ENCODE measurements around the gene DDAH1. TPM values are rescaled to one million over a fixed set of nuclear protein-coding genes. Genes with fewer than 3 reads are reported as not detected.

The DDAH1 gene
- total RNA-seq, 1 donor from 2014 or later, result 10.8 TPM

DNA sequence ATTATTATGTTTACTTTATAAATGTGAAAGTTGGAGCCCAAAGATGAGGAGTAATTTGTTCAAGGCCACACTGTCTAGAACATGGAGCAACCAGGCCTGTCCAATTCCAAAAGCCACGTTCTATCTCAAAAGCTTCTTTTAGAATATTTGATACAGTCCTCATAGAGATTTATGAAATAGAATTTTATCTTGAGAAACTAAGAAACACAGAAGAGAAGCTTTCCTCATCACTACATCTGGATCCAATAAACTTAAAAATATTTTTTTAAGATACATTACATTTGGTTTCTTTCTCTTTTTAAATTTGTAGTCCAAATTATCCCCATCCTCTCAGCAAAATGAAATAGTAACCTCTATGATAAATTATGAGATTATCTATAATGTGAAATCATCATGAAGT, 58.9 kb downstream of the DDAH1 start:
- Mint-ChIP-seq H3K27me3 (ENCODE audit: unreplicated experiment) (no peaks in the 10 kb centered on the region), H3K36me3 (ENCODE audit: low read depth, unreplicated experiment) (no peaks in the 10 kb centered on the region), H3K27ac (ENCODE audit: unreplicated experiment) (no peak overlapping the region), H3K4me1 (ENCODE audit: unreplicated experiment) (no peaks in the 10 kb centered on the region), H3K9me3 (ENCODE audit: unreplicated experiment) (no peaks in the 10 kb centered on the region), H3K4me3 (ENCODE audit: unreplicated experiment) (no peak overlapping the region)
- no peak for DNase-seq (ENCODE audit: low spot score)
- TF ChIP-seq, protein P1, sequence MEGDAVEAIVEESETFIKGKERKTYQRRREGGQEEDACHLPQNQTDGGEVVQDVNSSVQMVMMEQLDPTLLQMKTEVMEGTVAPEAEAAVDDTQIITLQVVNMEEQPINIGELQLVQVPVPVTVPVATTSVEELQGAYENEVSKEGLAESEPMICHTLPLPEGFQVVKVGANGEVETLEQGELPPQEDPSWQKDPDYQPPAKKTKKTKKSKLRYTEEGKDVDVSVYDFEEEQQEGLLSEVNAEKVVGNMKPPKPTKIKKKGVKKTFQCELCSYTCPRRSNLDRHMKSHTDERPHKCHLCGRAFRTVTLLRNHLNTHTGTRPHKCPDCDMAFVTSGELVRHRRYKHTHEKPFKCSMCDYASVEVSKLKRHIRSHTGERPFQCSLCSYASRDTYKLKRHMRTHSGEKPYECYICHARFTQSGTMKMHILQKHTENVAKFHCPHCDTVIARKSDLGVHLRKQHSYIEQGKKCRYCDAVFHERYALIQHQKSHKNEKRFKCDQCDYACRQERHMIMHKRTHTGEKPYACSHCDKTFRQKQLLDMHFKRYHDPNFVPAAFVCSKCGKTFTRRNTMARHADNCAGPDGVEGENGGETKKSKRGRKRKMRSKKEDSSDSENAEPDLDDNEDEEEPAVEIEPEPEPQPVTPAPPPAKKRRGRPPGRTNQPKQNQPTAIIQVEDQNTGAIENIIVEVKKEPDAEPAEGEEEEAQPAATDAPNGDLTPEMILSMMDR (IDR thresholded peaks at IDR 0.05; ENCODE audit: unreplicated experiment), result no peak

DNA sequence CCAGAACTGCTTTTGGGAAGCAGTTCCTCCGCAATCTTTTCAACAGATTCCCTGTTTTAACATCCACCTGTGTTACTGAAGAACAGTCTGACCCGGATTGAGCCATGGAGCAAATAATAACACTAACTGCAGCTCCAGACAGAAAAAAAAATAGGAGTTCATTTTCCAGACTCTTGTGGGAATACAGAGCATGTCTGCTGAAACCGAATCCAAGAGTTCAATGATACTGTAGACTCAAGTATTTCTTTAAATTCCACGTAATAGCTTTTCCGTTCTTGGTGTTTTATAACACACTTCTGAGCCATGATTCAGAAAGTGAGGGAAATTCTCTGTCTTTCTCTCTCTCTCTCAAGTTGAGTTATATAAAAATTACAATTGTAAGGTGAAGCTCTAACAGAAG, 60.6 kb downstream of the DDAH1 start:
- Mint-ChIP-seq H3K4me3 (ENCODE audit: unreplicated experiment) (no peak overlapping the region), H3K36me3 (ENCODE audit: low read depth, unreplicated experiment) (no peaks in the 10 kb centered on the region), H3K27ac (ENCODE audit: unreplicated experiment) (no peak overlapping the region), H3K4me1 (ENCODE audit: unreplicated experiment) (no peaks in the 10 kb centered on the region), H3K27me3 (ENCODE audit: unreplicated experiment) (no peaks in the 10 kb centered on the region), H3K9me3 (ENCODE audit: unreplicated experiment) (no peaks in the 10 kb centered on the region)
- no peak for DNase-seq (ENCODE audit: low spot score)
- TF ChIP-seq, protein P1 (IDR thresholded peaks at IDR 0.05; ENCODE audit: unreplicated experiment), result no peak

DNA sequence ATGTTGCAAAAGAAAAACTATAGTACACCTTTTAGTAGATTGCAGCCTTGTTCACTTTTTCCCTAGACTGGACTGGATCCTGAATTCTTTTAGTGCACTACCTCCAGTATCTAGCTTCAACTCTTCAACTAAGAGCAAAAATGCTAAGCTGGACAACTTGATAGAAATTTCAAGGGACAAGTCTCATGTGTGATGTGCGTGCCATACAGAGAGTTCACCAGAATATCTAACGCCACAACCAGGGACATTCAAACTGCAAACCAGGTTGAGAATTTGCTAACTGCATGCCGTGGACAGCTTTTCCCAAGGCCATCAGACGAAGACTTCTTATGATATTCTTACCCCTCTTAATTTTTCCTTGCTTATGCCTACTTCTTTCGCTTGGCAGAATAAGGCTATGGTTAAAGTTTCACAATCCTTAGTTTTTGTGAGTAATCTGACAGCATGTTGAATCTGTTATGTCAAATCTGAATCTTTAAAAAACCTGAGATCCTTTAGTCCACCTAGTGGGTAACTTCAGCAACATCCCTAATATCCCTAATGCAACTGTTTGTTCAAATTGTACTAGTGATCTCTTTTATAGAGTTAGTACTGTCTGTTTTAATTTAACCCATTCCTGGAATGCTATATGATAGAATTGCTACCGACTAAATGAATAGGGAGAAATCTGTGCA, 66.4 kb downstream of the DDAH1 start:
- Mint-ChIP-seq H3K36me3 (ENCODE audit: low read depth, unreplicated experiment) (no peaks in the 10 kb centered on the region), H3K27ac (ENCODE audit: unreplicated experiment) (no peak overlapping the region), H3K27me3 (ENCODE audit: unreplicated experiment) (no peaks in the 10 kb centered on the region), H3K9me3 (ENCODE audit: unreplicated experiment) (no peaks in the 10 kb centered on the region), H3K4me3 (ENCODE audit: unreplicated experiment) (no peak overlapping the region), H3K4me1 (ENCODE audit: unreplicated experiment) (no peaks in the 10 kb centered on the region)
- no peak for DNase-seq (ENCODE audit: low spot score)
- TF ChIP-seq, protein P1 (IDR thresholded peaks at IDR 0.05; ENCODE audit: unreplicated experiment), result no peak

DNA sequence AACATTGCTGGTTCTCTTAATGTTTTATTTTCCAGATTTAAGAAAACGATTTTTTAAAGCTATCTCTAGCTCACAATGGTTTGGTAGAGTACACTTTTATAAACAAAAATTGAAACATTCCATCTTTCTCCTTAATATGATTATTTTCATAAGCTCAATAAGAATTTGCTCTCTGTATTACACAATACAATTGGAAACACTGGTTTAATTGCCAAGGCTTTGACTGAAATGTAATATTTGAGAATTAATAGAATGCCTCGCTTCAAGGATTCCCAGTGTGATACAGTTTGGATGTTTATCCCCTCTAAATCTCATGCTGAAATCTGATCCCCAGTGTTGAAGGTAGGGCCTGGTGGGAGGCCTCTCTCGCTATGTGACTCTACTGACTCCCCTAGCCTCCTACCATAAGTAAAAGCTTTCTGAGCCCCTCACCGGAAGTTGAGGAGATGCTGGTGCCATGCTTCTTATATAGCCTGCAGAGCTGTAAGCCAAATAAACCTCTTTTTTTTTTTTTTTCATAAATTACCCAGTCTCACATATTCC, 67.4 kb downstream of the DDAH1 start:
- Mint-ChIP-seq H3K27ac (ENCODE audit: unreplicated experiment) (no peak overlapping the region), H3K4me3 (ENCODE audit: unreplicated experiment) (no peak overlapping the region), H3K9me3 (ENCODE audit: unreplicated experiment) (no peaks in the 10 kb centered on the region), H3K36me3 (ENCODE audit: low read depth, unreplicated experiment) (no peaks in the 10 kb centered on the region), H3K4me1 (ENCODE audit: unreplicated experiment) (no peaks in the 10 kb centered on the region), H3K27me3 (ENCODE audit: unreplicated experiment) (no peaks in the 10 kb centered on the region)
- TF ChIP-seq, protein P1 (IDR thresholded peaks at IDR 0.05; ENCODE audit: unreplicated experiment), result no peak
- DNase-seq (ENCODE audit: low spot score), result no peak

DNA sequence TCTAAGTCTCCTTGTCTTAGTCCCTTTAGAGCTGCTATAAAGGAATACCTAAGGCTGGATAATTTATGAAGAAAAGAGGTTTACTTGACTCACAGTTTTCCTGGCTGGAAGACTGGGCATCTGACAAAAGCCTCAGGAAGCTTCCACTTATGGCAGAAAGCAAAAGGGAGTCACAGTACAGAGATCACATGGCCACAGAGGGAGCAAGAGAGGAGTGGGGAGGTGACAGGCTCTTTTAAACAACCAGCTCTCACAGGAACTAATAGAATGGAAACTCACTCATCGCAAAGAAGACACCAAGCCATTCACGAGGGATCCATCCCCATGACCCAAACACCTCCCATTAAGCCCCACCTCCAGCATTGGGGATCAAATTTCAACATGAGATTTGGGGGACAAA, 68.8 kb downstream of the DDAH1 start:
- no peak for DNase-seq (ENCODE audit: low spot score)
- TF ChIP-seq, protein P1 (IDR thresholded peaks at IDR 0.05; ENCODE audit: unreplicated experiment), result no peak
- no peaks in the 10 kb centered on the region for H3K9me3 Mint-ChIP-seq (ENCODE audit: unreplicated experiment)
- H3K4me3 Mint-ChIP-seq (ENCODE audit: unreplicated experiment), result no peak overlapping the region
- H3K27me3 Mint-ChIP-seq (ENCODE audit: unreplicated experiment), result no peaks in the 10 kb centered on the region
- no peaks in the 10 kb centered on the region for H3K4me1 Mint-ChIP-seq (ENCODE audit: unreplicated experiment)
- no peaks in the 10 kb centered on the region for H3K36me3 Mint-ChIP-seq (ENCODE audit: low read depth, unreplicated experiment)
- no peak overlapping the region for H3K27ac Mint-ChIP-seq (ENCODE audit: unreplicated experiment)
